AG10803 (cell line): ENCODE data around the gene BTC.

Experiments
- DNase-seq: peaks from one replicate; pipeline ENCODE4 v3.0.0; 2010; ENCODE audit warnings: low read depth
- H3K4me3 ChIP-seq: 2 replicates; pipeline ENCODE4 v1.5.1; 2011; ENCODE audit warnings: mild to moderate bottlenecking, low read length, control low read depth
- TF ChIP-seq, protein P1 (sequence below): conservative IDR thresholded peaks from 2 replicates; pipeline ENCODE4 v1.5.1; 2011; ENCODE audit warnings: mild to moderate bottlenecking, low read length, control low read depth, inconsistent platforms

The BTC gene

DNA sequence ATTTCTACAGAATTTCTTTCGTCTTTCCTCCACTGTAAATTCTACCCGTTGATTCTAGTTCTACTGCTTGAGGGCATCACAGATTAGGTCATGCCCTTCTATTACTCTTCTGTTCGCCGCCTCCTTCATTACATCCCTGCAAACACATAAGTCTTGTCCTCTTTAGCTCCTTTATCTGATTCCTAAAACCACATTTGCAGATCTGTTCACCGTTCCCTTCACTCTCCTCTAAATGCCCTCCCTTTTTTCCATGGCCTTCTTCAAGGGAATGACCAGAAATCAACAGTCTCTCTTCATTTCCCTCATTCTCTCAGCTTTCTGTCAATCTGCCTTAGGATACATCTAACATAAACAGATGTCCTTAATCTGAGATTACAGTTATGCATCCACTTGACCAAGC is 43.1 kb downstream of the BTC start:
- no peak overlapping the region for H3K4me3 ChIP-seq
- DNase-seq = no peak
- TF ChIP-seq, protein P1, sequence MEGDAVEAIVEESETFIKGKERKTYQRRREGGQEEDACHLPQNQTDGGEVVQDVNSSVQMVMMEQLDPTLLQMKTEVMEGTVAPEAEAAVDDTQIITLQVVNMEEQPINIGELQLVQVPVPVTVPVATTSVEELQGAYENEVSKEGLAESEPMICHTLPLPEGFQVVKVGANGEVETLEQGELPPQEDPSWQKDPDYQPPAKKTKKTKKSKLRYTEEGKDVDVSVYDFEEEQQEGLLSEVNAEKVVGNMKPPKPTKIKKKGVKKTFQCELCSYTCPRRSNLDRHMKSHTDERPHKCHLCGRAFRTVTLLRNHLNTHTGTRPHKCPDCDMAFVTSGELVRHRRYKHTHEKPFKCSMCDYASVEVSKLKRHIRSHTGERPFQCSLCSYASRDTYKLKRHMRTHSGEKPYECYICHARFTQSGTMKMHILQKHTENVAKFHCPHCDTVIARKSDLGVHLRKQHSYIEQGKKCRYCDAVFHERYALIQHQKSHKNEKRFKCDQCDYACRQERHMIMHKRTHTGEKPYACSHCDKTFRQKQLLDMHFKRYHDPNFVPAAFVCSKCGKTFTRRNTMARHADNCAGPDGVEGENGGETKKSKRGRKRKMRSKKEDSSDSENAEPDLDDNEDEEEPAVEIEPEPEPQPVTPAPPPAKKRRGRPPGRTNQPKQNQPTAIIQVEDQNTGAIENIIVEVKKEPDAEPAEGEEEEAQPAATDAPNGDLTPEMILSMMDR = no peak

DNA sequence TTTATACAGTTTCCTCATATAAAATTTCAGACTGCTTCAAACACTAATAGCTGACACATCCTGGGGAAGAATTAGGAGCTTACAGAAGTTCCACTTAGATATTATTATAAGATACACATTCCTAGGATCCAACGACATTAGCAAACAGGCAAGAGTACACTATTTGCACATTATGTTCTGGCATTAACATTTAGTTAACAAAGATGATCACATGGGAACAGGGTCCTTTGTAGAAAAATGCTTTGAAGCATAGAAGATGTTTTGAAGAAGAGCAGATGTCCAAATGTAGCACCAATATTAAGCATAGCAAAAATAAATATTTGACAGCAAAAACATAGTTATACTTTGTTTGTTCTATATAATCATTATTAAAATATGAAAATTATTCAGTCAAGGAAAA is 52.1 kb downstream of the BTC start:
- TF ChIP-seq, protein P1 = no peak
- no peak for DNase-seq
- no peak overlapping the region for H3K4me3 ChIP-seq

DNA sequence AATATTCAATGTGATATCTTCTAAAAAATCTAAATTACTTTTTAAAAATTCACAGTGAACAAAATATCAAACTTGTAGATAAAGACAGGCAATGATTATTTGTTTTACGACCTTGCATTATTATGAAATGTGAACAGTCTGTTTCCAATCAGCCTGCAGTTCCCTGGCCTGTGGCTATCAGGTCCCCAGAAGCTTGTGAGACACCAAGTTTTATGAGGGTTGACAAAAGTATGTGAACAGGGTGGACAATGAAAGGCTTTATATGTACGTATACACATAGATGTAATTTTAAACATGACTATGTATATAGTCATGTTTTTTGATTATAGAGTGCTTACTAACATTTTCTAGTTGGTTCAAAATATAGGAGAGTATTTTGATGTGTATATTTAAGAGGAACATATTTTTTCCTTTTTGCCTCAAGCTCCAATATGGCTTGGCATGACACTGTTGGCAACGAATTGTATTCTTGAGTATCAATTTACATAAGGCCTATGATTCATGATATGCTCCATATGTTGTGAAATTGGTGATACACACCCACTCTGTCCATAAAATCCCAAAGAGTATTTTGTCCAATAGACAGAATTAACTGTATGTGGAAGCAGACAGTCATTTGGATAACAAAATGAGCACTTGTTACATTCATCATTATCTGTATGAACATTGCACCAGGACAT is 55.7 kb downstream of the BTC start:
- H3K4me3 ChIP-seq = no peak overlapping the region
- no peak for DNase-seq
- TF ChIP-seq, protein P1 = no peak

DNA sequence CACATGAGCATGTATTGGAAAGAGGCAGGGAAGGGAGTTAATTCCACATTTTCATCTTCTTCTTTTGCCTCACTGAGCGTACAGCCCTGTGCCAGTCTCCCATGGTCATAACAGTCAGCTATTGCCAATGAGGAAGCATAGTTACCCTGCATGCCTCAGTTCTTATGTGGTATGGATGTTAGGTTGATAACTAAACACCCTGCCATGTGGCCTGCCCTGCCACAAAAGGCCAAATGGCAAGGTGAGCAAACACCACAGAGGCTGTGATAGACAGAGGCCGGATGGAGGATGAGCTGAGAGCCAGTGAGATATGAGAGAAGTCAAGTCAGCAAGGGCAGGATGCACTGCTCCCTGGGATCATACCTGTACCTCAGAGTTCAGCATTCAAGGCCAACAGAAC is 59.3 kb downstream of the BTC start:
- H3K4me3 ChIP-seq = no peak overlapping the region
- TF ChIP-seq, protein P1 = no peak
- DNase-seq = no peak

DNA sequence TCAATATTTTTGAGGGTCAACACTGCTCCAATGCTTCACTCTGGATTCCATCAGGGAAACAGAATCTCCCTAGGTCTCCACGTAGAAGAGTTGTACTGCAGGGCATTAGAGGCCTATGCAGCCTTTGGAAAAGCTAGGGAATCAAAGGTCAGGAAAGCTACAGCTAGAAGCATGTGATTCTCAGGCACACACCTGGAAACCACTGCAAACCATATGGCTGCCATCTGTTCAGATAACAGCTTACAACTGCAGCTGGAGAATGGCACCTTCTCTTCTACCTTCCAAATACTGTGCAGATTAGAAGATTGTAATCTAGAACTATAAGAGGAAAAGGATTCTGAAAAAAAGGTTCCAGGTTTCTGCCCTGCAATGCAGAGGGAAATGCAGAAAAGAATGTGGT is 60.6 kb downstream of the BTC start:
- no peak for DNase-seq
- no peak overlapping the region for H3K4me3 ChIP-seq
- TF ChIP-seq, protein P1 = no peak

DNA sequence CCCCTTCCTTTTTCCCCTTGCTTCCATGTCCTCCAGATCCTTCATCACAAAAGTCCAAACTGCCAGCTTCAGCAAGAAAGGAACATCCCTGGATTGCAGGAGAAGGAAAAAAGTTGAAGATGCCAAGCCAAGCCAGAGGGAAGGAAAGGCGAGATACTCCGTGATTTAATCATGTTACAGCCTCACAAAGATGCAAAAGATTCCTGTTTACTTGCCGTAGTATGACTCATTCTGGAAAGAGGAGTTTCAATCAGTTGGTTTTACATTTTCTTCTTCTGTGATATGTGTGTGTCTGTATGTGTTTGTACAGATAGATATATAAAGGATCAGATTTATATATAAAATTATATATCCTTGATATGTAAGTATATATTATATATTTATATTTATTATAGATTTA is 69.3 kb downstream of the BTC start:
- no peak overlapping the region for H3K4me3 ChIP-seq
- DNase-seq = no peak
- TF ChIP-seq, protein P1 = no peak

DNA sequence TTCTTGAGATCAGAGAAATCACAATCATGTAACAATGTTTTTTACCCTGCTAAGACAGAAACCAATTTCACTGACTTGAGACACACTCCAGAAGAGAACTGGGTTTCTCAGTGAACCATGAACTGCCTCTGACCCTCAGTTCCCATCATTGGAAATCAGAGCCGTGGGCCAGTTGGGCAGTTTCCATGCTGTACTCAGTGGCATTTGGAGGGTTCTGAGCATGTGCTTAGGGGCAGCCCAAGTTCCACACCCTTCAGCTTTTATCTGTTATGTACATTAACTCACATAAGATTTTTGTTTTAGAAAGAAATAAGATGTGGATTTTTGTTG is 77.9 kb downstream of the BTC start:
- H3K4me3 ChIP-seq = no peak overlapping the region
- TF ChIP-seq, protein P1 = no peak
- no peak for DNase-seq
